GM12873 (cell line): ENCODE data around the gene SDE2.

ENCODE experiments used
- CTCF ChIP-seq: IDR thresholded peaks from 2 replicates; pipeline ENCODE4 v1.5.1; 2012; ENCODE audit warnings: low read depth, mild to moderate bottlenecking, moderate library complexity, low read length, control low read depth; ENCODE audit not compliant: insufficient read depth; ENCODE audit errors: missing control alignments

The SDE2 gene

GRCh38 chr1:225943582-225943981 is 55.6 kb downstream of the SDE2 start:
- TF ChIP-seq CTCF, result no peak

GRCh38 chr1:225942574-225942973 is 56.6 kb downstream of the SDE2 start:
- no peak for TF ChIP-seq CTCF

DNA sequence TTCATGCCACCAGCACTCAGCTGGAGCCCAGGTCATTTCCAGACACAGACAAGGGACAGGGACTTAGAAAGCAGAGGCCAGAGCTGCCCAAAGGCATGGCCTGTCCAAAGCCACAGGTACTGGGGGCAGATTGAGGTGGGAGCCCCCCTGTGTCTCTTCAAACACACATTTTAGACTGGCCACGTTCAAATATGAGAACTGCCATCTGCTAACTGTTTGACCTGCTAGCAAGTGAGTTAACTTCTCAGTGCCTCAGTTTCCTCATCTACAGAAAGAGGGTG is 57.3 kb downstream of the SDE2 start:
- TF ChIP-seq CTCF, result no peak

GRCh38 chr1:225941187-225941941 is 57.8 kb downstream of the SDE2 start, which contains the start of gene LEFTY2:
LEFTY2 (minus strand) TSS chr1:225941220; CDS start chr1:225941140, 80 bp downstream.
- TF ChIP-seq CTCF, result no peak

GRCh38 chr1:225940385-225941151 is 58.6 kb downstream of the SDE2 start:
- TF ChIP-seq CTCF, result no peak

GRCh38 chr1:225937048-225937968 is 61.8 kb downstream of the SDE2 start:
- no peak for TF ChIP-seq CTCF

DNA sequence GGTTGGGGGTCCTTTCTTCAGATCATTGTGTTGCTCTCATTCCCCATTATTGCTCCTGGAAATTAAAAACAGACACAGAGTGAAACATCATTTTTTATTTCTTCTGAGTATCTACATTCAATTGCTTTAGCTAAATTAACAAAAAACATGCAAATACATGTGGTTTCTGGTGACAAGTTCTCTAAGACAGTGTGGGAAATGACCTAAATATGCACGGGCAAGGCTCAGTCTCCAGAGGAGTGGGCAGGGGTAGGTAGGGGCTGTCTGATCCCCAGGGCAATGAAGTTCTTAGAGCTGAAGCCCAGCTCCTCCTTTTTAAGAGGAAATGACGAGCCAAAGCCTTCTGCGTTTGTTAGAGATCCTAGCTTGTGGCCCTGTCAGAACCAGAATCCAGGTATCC is 62.6 kb downstream of the SDE2 start:
- TF ChIP-seq CTCF, result no peak
